Measurements from ENCODE around the gene WDR45B.

WDR45B gene

GRCh38 chr17:82678265-82678891, 30.1 kb upstream of the WDR45B start:
- Histone ChIP-seq H3K9me3 (ENCODE audit: control insufficient read depth, insufficient read depth, low read length) (no peaks in the 10 kb centered on the region; the same call in 1 of the 2 replicates), H3K27me3 (ENCODE audit: control insufficient read depth, low read length) (peaks cover 6% of the 10 kb centered on the region; the same call in 1 of the 2 replicates), H3K4me2 (ENCODE audit: low read length) (peak overlapping the region; percentile 70), H3K79me2 (ENCODE audit: control insufficient read depth, low read length) (no peaks in the 10 kb centered on the region), H4K20me1 (ENCODE audit: control insufficient read depth, insufficient read depth, low read depth, low read length) (no peaks in the 10 kb centered on the region), H3K36me3 (ENCODE audit: control insufficient read depth, low read length) (peaks cover 9% of the 10 kb centered on the region), H3K4me3 (ENCODE audit: low read length) (peak overlapping the region; percentile 61), H3K4me1 (ENCODE audit: control insufficient read depth, low read length) (peaks cover 11% of the 10 kb centered on the region), H3F3A (ENCODE audit: control insufficient read depth, insufficient read depth) (peaks cover 6% of the 10 kb centered on the region; the same call in 1 of the 2 replicates), H3K27ac (ENCODE audit: low read depth, low read length) (no peak overlapping the region; the same call in 1 of the 2 replicates), H3K9me2 (replicated peaks; ENCODE audit: control insufficient read depth, low read length) (no peaks in the 10 kb centered on the region)
- no peak for TF ChIP-seq EZH2phosphoT487 (IDR thresholded peaks at IDR 0.05; ENCODE audit: borderline replicate concordance, low read length)
- TF ChIP-seq, protein P1, sequence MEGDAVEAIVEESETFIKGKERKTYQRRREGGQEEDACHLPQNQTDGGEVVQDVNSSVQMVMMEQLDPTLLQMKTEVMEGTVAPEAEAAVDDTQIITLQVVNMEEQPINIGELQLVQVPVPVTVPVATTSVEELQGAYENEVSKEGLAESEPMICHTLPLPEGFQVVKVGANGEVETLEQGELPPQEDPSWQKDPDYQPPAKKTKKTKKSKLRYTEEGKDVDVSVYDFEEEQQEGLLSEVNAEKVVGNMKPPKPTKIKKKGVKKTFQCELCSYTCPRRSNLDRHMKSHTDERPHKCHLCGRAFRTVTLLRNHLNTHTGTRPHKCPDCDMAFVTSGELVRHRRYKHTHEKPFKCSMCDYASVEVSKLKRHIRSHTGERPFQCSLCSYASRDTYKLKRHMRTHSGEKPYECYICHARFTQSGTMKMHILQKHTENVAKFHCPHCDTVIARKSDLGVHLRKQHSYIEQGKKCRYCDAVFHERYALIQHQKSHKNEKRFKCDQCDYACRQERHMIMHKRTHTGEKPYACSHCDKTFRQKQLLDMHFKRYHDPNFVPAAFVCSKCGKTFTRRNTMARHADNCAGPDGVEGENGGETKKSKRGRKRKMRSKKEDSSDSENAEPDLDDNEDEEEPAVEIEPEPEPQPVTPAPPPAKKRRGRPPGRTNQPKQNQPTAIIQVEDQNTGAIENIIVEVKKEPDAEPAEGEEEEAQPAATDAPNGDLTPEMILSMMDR (IDR thresholded peaks at IDR 0.05; ENCODE audit: low read depth, low read length, poor library complexity, severe bottlenecking), result no peak

- H3K4me3 ChIP-seq (ENCODE audit: low read length), result no peak overlapping the region
- H3K4me2 ChIP-seq (ENCODE audit: low read length), result no peak overlapping the region
- peaks cover 11% of the 10 kb centered on the region for H3K4me1 ChIP-seq (ENCODE audit: control insufficient read depth, low read length)
- peaks cover 6% of the 10 kb centered on the region; the same call in 1 of the 2 replicates for H3F3A ChIP-seq (ENCODE audit: control insufficient read depth, insufficient read depth)
- H3K27me3 ChIP-seq (ENCODE audit: control insufficient read depth, low read length), result peaks cover 6% of the 10 kb centered on the region; the same call in 1 of the 2 replicates
- no peaks in the 10 kb centered on the region; the same call in 1 of the 2 replicates for H3K9me3 ChIP-seq (ENCODE audit: control insufficient read depth, insufficient read depth, low read length)
- TF ChIP-seq EZH2phosphoT487 (IDR thresholded peaks at IDR 0.05; ENCODE audit: borderline replicate concordance, low read length), result no peak
- TF ChIP-seq, protein P1 (IDR thresholded peaks at IDR 0.05; ENCODE audit: low read depth, low read length, poor library complexity, severe bottlenecking), result no peak
- peaks cover 9% of the 10 kb centered on the region for H3K36me3 ChIP-seq (ENCODE audit: control insufficient read depth, low read length)
- no peaks in the 10 kb centered on the region for H4K20me1 ChIP-seq (ENCODE audit: control insufficient read depth, insufficient read depth, low read depth, low read length)
- H3K9me2 ChIP-seq (replicated peaks; ENCODE audit: control insufficient read depth, low read length), result no peaks in the 10 kb centered on the region
- H3K79me2 ChIP-seq (ENCODE audit: control insufficient read depth, low read length), result no peaks in the 10 kb centered on the region
- H3K27ac ChIP-seq (ENCODE audit: low read depth, low read length), result no peak overlapping the region
Observed at GRCh38 chr17:82677353-82677925, 29.2 kb upstream of the WDR45B start.

DNA sequence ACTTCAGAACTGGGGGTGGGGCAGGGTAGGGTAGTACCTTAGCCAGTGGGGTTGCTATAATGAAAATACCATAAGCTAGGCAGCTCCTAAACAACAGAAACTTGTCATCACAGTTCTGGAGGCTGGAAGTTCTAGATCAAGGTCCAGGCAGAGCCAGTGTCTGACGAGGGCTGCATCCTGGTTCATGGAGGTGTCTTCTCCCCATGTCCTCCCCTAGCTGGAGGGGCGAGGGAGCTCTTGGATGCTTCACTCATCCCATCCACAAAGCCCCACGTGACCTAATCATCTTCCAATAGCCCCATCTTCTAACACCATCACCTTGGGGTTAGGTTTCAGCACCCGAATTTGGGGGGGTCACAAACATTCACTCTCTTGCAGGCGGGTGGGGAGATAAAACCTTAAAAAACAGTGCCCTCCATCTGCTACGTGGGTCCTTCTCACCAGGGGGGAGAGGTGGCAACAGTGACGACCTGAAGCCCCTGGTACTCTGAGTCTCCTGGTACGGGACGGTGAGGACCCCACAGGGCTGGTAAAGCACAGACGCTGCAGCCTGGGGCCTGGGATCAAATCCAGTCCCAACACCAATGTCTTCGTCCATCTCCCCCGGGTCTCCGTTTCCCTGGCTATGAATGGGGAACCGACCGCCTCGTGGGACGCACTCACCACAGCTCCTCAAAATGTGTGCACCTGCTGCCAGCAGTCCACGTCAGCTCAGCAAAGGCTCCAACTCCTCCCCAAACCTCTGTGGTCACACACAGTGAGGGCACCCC, 27.4 kb upstream of the WDR45B start:
- H3K27me3 ChIP-seq (ENCODE audit: control insufficient read depth, low read length), result peaks cover 6% of the 10 kb centered on the region; the same call in 1 of the 2 replicates
- no peak overlapping the region for H3K4me2 ChIP-seq (ENCODE audit: low read length)
- H3K4me3 ChIP-seq (ENCODE audit: low read length), result no peak overlapping the region
- no peaks in the 10 kb centered on the region for H4K20me1 ChIP-seq (ENCODE audit: control insufficient read depth, insufficient read depth, low read depth, low read length)
- peaks cover 11% of the 10 kb centered on the region for H3K4me1 ChIP-seq (ENCODE audit: control insufficient read depth, low read length)
- no peaks in the 10 kb centered on the region for H3K9me2 ChIP-seq (replicated peaks; ENCODE audit: control insufficient read depth, low read length)
- H3F3A ChIP-seq (ENCODE audit: control insufficient read depth, insufficient read depth), result peaks cover 6% of the 10 kb centered on the region; the same call in 1 of the 2 replicates
- no peak overlapping the region for H3K27ac ChIP-seq (ENCODE audit: low read depth, low read length)
- H3K36me3 ChIP-seq (ENCODE audit: control insufficient read depth, low read length), result peaks cover 9% of the 10 kb centered on the region
- peaks cover 4% of the 10 kb centered on the region; the same call in 1 of the 2 replicates for H3K9me3 ChIP-seq (ENCODE audit: control insufficient read depth, insufficient read depth, low read length)
- H3K79me2 ChIP-seq (ENCODE audit: control insufficient read depth, low read length), result no peaks in the 10 kb centered on the region
- TF ChIP-seq, protein P1 (IDR thresholded peaks at IDR 0.05; ENCODE audit: low read depth, low read length, poor library complexity, severe bottlenecking), result no peak
- TF ChIP-seq EZH2phosphoT487 (IDR thresholded peaks at IDR 0.05; ENCODE audit: borderline replicate concordance, low read length), result no peak

Measured in DOHH2 (cell line).